ENCODE results near the gene DUSP28.

The DUSP28 gene

GRCh38 chr2:240602266-240603050 is 42.3 kb downstream of the DUSP28 start:
- no peak for DNase-seq

- DNase-seq = no peak
Measured at GRCh38 chr2:240603081-240603835, 43.1 kb downstream of the DUSP28 start.

GRCh38 chr2:240603846-240604245 is 43.7 kb downstream of the DUSP28 start:
- DNase-seq = no peak

GRCh38 chr2:240604291-240604938 is 44.3 kb downstream of the DUSP28 start:
- no peak for DNase-seq

GRCh38 chr2:240604939-240605716 is 45.0 kb downstream of the DUSP28 start:
- no peak for DNase-seq

GRCh38 chr2:240605867-240606743 is 45.9 kb downstream of the DUSP28 start:
- DNase-seq = no peak

- DNase-seq = no peak
Measured at GRCh38 chr2:240611601-240612210, 51.5 kb downstream of the DUSP28 start.
